ENCODE results near the gene SH2B3. TPM values are rescaled to one million over a fixed set of nuclear protein-coding genes. Genes with fewer than 3 reads are reported as not detected.
"Not testable (repeated sequence)": the region's sequence is repeated elsewhere in the genome, so short reads cannot be mapped to it uniquely, and the experiment has no call there.

The SH2B3 gene
- total RNA-seq, 2 experiments from 2014 or later: 48.7 to 52.7 TPM

DNA sequence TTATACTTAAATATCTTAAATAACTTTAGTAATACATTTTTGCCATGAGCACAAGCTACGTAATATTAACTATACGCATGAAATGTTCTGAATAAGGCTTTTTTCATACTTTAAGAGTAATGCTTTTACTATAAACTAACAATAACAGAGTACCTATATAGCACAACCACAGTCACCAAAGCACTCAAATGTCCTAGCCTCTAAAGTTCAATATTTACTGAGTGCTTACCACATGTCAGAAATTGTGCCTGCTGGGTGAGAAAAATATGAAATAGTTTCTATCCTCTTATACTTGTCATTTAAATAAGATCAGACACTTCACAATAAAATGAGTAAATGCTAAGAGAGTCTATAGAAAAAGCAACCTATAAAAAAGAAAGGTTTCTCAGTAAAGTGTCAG is 83.1 kb downstream of the SH2B3 start:
- no peak overlapping the region for H3K27ac Mint-ChIP-seq
- peaks cover 26% of the 10 kb centered on the region for H3K36me3 Mint-ChIP-seq (ENCODE audit: low read depth)
- H3K9me3 Mint-ChIP-seq: no peaks in the 10 kb centered on the region
- H3K4me1 Mint-ChIP-seq (ENCODE audit: low read depth): no peaks in the 10 kb centered on the region
- ATAC-seq (no peak), DNase-seq (no peak)
- H3K4me3 Mint-ChIP-seq: no peak overlapping the region
- no peaks in the 10 kb centered on the region for H3K27me3 Mint-ChIP-seq
- ChIA-PET POLR2A (no interaction called here), CTCF (interaction anchor here (1.3 to 3.7 kb wide), 2 partner anchors 37 to 92 kb away, joined by 4 to 14 read pairs; no protein-coding TSS in a partner anchor)
- intact Hi-C loops (cut with micrococcal nuclease): no loop called here
- TF ChIP-seq, protein P1, sequence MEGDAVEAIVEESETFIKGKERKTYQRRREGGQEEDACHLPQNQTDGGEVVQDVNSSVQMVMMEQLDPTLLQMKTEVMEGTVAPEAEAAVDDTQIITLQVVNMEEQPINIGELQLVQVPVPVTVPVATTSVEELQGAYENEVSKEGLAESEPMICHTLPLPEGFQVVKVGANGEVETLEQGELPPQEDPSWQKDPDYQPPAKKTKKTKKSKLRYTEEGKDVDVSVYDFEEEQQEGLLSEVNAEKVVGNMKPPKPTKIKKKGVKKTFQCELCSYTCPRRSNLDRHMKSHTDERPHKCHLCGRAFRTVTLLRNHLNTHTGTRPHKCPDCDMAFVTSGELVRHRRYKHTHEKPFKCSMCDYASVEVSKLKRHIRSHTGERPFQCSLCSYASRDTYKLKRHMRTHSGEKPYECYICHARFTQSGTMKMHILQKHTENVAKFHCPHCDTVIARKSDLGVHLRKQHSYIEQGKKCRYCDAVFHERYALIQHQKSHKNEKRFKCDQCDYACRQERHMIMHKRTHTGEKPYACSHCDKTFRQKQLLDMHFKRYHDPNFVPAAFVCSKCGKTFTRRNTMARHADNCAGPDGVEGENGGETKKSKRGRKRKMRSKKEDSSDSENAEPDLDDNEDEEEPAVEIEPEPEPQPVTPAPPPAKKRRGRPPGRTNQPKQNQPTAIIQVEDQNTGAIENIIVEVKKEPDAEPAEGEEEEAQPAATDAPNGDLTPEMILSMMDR (IDR thresholded peaks at IDR 0.05): no peak

DNA sequence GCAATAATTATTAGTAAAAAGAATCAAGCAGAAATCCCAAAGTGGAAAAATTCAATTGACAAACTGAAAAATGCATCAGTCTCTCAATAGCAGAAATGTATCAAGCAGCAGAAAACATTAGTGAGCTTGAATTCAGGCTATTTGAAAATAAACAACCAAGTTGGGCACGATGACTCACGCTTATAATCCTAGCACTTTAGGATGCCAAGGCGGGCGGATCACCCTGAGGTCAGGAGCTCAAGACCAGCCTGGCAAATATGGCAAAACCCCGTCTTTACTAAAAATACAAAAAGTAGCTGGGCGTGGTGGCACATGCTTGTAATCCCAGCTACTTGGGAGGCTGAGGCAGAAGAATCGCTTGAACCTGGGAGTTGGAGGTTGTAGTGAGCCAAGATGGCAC is 87.3 kb downstream of the SH2B3 start:
- ATAC-seq; POLR2A ChIA-PET; intact Hi-C loops (cut with micrococcal nuclease); H3K4me3 Mint-ChIP-seq; H3K27ac Mint-ChIP-seq; H3K9me3 Mint-ChIP-seq; H3K27me3 Mint-ChIP-seq; DNase-seq; H3K4me1 Mint-ChIP-seq (ENCODE audit: low read depth): not testable (repeated sequence)
- H3K36me3 Mint-ChIP-seq (ENCODE audit: low read depth): peaks cover 35% of the 10 kb centered on the region
- CTCF ChIA-PET: interaction anchor here (0.8 to 2.8 kb wide), 2 partner anchors 37 to 96 kb away, joined by 3 to 11 read pairs; no protein-coding TSS in a partner anchor

DNA sequence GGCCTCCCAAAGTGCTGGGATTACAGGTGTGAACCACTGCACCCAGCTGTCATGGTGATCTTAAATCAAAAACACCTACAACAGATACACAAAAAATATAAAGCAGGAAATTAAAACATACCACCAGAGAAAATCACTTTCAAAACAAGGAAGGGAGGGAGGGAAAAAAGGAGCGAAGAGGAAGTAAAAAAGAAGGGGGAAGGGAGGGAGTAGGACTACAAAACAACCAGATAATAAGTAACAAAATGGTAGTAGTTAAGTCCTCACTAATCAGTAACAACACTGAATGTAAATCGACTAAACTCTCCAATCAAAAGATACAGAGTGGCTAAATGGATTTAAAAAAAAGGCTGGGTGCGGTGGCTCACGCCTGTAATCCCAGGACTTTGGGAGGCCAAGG is 89.0 kb downstream of the SH2B3 start:
- Mint-ChIP-seq H3K9me3 (no peaks in the 10 kb centered on the region), H3K4me1 (ENCODE audit: low read depth) (no peaks in the 10 kb centered on the region), H3K4me3 (no peak overlapping the region), H3K36me3 (ENCODE audit: low read depth) (peaks cover 39% of the 10 kb centered on the region), H3K27me3 (no peaks in the 10 kb centered on the region), H3K27ac (no peak overlapping the region)
- DNase-seq (no peak), ATAC-seq (no peak)
- TF ChIP-seq, protein P1 (IDR thresholded peaks at IDR 0.05): no peak
- CTCF ChIA-PET: no interaction called here
- POLR2A ChIA-PET: no interaction called here
- intact Hi-C loops (cut with micrococcal nuclease): no loop called here

Other genes with a start within 250 kb of the SH2B3 start
- 1 to 10 TPM; 1.2 to 1.7 TPM for gene PHETA1, start 36.8 kb upstream of the SH2B3 start, total RNA-seq
- gene ATXN2, start 193.4 kb downstream of the SH2B3 start, total RNA-seq: 10 to 100 TPM; 32.2 to 35.6 TPM

Measured in activated CD8-positive, alpha-beta T cell treated with anti-CD3 and anti-CD28 coated beads for 36 hours (primary cell).